ENCODE results near the gene PCTP.

PCTP gene

DNA sequence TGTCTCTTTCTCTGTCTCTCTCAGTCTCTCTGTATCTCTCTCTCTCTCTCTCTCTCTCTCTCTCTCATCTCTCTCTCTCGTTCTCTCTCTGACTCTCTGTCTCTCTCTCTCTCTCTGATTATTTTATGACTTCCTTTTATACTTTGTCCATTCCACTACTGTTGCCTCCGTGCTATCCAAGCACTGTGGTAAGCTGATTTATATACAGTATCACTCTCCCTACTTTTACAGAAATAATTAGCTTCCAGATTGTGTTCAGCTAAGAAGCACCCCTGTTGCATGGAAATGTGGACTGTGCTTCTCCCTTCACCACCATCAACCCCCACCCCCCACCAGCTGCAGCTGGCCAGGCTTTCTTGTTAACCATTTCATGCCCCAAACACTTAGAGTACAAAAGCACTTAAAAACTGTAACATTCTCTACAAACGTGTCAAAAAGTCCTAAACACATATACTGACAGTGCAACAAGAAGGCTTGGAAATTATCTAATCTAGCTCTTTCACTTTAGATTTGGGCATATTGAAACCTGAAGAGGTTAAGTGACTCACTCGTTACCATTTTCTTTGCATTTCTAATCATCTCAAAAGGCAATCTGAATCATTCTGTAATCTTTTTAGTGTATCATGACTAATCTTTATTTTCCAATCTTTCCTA, 16.6 kb upstream of the PCTP start:
- TF ChIP-seq GATA2 (IDR thresholded peaks at IDR 0.05; ENCODE audit: low read depth, low read length) (no peak), GATA3 (IDR thresholded peaks at IDR 0.05; ENCODE audit: low read depth, low read length) (no peak)

DNA sequence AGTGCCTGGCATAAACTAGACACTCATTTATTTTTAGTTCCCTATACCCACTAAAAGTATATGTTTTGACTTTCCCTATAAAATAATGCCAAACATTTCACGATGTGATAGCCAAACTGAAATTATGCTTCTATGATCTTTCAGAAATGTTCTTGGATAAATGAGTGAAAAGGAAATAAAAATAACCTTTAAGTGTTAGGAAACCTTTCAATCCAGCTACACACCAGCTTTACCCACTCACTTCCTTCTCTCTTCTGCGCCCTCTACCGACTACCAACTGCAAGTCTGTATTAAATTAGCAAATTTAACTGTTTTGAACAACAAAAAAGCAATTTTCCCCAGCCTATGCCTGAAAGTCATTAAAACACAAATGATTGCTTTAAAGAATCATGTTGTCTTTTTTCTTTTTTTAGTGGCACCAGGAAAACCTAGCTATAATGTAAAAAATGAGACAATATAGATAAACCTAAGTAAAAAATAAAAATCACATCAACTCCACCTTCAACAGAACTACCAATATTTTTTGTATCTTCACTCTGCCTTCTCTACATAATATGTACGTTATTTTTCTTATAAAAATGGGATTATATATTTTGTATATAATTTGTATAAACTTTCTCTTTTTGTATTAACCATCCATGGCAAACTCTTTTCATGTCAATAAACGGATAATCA, 15.0 kb upstream of the PCTP start:
- TF ChIP-seq GATA3 (IDR thresholded peaks at IDR 0.05; ENCODE audit: low read depth, low read length) (no peak), GATA2 (IDR thresholded peaks at IDR 0.05; ENCODE audit: low read depth, low read length) (no peak)

GRCh38 chr17:55737976-55738501, 12.8 kb upstream of the PCTP start:
- TF ChIP-seq GATA3 (IDR thresholded peaks at IDR 0.05; ENCODE audit: low read depth, low read length) (no peak), GATA2 (IDR thresholded peaks at IDR 0.05; ENCODE audit: low read depth, low read length) (no peak)

- no peak for TF ChIP-seq GATA2 (IDR thresholded peaks at IDR 0.05; ENCODE audit: low read depth, low read length)
- TF ChIP-seq GATA3 (IDR thresholded peaks at IDR 0.05; ENCODE audit: low read depth, low read length): no peak
Observed at GRCh38 chr17:55740511-55741355, 10.1 kb upstream of the PCTP start.

- TF ChIP-seq GATA2 (IDR thresholded peaks at IDR 0.05; ENCODE audit: low read depth, low read length): no peak
- TF ChIP-seq GATA3 (IDR thresholded peaks at IDR 0.05; ENCODE audit: low read depth, low read length): no peak
Observed at GRCh38 chr17:55741356-55741700, 9.5 kb upstream of the PCTP start.

GRCh38 chr17:55742272-55743102, 8.4 kb upstream of the PCTP start:
- TF ChIP-seq GATA2 (IDR thresholded peaks at IDR 0.05; ENCODE audit: low read depth, low read length) (no peak), GATA3 (IDR thresholded peaks at IDR 0.05; ENCODE audit: low read depth, low read length) (no peak)

GRCh38 chr17:55743103-55743679, 7.7 kb upstream of the PCTP start:
- no peak for TF ChIP-seq GATA2 (IDR thresholded peaks at IDR 0.05; ENCODE audit: low read depth, low read length)
- TF ChIP-seq GATA3 (IDR thresholded peaks at IDR 0.05; ENCODE audit: low read depth, low read length): no peak

GRCh38 chr17:55745258-55745657, 5.6 kb upstream of the PCTP start:
- TF ChIP-seq GATA2 (IDR thresholded peaks at IDR 0.05; ENCODE audit: low read depth, low read length) (no peak), GATA3 (IDR thresholded peaks at IDR 0.05; ENCODE audit: low read depth, low read length) (no peak)

GRCh38 chr17:55746466-55746865, 4.4 kb upstream of the PCTP start:
- no peak for TF ChIP-seq GATA2 (IDR thresholded peaks at IDR 0.05; ENCODE audit: low read depth, low read length)

DNA sequence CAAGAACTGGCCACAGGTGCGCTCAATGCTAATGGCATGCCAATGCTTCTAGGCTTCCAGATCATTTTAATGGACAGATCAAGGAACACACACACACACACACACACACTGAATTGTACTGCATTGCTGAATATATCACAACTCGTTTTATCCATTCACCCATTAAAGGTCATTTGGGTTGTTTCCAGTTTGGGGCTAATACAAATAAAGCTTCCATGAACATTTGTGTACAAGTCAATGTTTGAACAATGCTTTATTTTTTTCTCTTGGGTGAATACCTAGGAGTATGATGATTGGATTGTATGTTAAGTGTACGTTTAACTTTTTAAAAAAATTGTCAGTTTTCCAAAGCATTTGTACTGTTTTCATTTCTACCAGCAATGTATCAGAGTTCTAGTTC, 3.6 kb upstream of the PCTP start:
- TF ChIP-seq GATA2 (IDR thresholded peaks at IDR 0.05; ENCODE audit: low read depth, low read length) (no peak), GATA3 (IDR thresholded peaks at IDR 0.05; ENCODE audit: low read depth, low read length) (no peak)

GRCh38 chr17:55748841-55749240, 2.0 kb upstream of the PCTP start:
- no peak for TF ChIP-seq GATA2 (IDR thresholded peaks at IDR 0.05; ENCODE audit: low read depth, low read length)
- TF ChIP-seq GATA3 (IDR thresholded peaks at IDR 0.05; ENCODE audit: low read depth, low read length): no peak

DNA sequence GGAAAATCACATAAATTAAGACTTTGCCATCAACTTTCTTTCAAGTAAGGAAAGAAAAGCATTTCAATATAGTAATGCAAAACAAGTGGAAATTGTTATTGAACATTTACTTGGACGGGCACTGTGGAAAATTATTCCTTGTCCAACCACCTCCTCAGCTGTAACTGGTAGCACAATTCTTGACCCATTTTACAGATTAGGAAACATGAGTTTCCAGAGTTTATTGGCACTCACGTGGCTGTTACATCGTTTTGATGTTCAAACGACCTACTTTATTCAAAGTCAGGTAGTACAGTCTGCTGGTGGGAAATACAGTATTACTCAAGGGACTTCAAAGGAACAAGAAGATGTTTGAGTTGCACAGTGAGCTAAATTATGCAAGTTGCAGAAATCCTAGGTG, 866 bp upstream of the PCTP start:
- no peak for TF ChIP-seq GATA3 (IDR thresholded peaks at IDR 0.05; ENCODE audit: low read depth, low read length)
- TF ChIP-seq GATA2 (IDR thresholded peaks at IDR 0.05; ENCODE audit: low read depth, low read length): no peak

DNA sequence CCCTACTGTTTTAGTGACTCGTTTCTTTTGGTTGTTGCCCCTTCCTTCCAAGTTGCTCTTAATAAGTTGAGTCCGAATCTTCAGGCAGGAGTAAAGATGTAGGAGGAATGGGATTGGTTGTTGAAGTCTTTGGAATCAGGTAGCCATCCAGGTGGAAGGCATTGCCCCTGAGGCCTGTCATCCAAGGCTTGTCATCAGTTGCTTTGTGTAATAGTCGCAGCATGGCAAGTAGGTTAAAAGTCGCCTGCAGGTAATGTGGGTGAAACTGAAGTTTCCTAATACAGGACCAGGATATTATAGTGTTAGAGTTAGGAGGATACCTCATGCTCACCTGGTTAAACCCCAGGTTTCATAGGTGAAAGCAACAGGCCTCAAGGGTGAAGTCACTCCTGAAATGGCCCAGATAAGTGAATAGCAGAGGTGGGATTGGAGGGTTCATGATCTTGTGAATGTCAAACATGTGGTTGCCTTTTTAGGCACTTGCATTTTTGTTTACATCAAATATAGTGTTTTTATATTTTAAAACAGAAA, 934 bp downstream of the PCTP start:
- TF ChIP-seq GATA3 (IDR thresholded peaks at IDR 0.05; ENCODE audit: low read depth, low read length): no peak
- no peak for TF ChIP-seq GATA2 (IDR thresholded peaks at IDR 0.05; ENCODE audit: low read depth, low read length)
